Esophagus muscularis mucosa (tissue), 3 donors: ENCODE results near the gene CFLAR.

Experiments
- CTCF ChIP-seq, 3 experiments: fragments of 200-600 bp in 2 of 3; fragments of 450-650 bp in 1 of 3; sonication (generic) in 2 of 3; IDR thresholded peaks; one replicate each; pipeline ENCODE4 v1.5.1; 2017 to 2019; ENCODE audit warnings: antibody characterized with exemption in 3 of 3, mild to moderate bottlenecking in 2 of 3, moderate library complexity in 1 of 3
- POLR2A ChIP-seq: fragments of 450-650 bp; IDR thresholded peaks from one replicate; pipeline ENCODE4 v1.6.1; 2017; ENCODE audit warnings: antibody characterized with exemption, moderate library complexity, mild to moderate bottlenecking, low read depth

- no peak for TF ChIP-seq POLR2A
- no peak for TF ChIP-seq CTCF (IDR thresholded peaks at IDR 0.05)
Observed at GRCh38 chr2:201194097-201194496, 78.1 kb downstream of the CFLAR start.
